HepG2 (cell line): ENCODE data around the gene LPIN3. TPM values are rescaled to one million over a fixed set of nuclear protein-coding genes. Genes with fewer than 3 reads are reported as not detected.

Experiments
- HNF4A ChIP-seq: sonication (generic); formaldehyde crosslinking; IDR thresholded peaks from 2 replicates; pipeline ENCODE4 v1.4.0; 2020; ENCODE audit warnings: missing genetic modification reagents
- HNRNPUL1 ChIP-seq: fragments of 200-400 bp; formaldehyde crosslinking; IDR thresholded peaks from 2 replicates; pipeline ENCODE4 v1.6.1; 2017; ENCODE audit warnings: low read depth, mild to moderate bottlenecking, low read length, moderate library complexity
- MYC ChIP-seq: sonication (generic); formaldehyde crosslinking; IDR thresholded peaks from 2 replicates; pipeline ENCODE4 v1.9.0; 2021; ENCODE audit warnings: missing genetic modification reagents, borderline replicate concordance
- PAX8 ChIP-seq: sonication (generic); formaldehyde crosslinking; IDR thresholded peaks from 2 replicates; pipeline ENCODE4 v1.8.0; 2022; ENCODE audit warnings: mild to moderate bottlenecking, missing genetic modification reagents, borderline replicate concordance
- PCBP2 ChIP-seq: fragments of 200-400 bp; formaldehyde crosslinking; optimal IDR thresholded peaks from 2 replicates; pipeline ENCODE3; 2018; ENCODE audit warnings: low read length, low read depth; ENCODE audit not compliant: poor library complexity, severe bottlenecking
- RARG ChIP-seq: sonication (generic); formaldehyde crosslinking; IDR thresholded peaks from 2 replicates; pipeline ENCODE4 v1.4.0; 2020; ENCODE audit warnings: low read depth, mild to moderate bottlenecking, missing genetic modification reagents
- RCOR2 ChIP-seq: IDR thresholded peaks from 2 replicates; pipeline ENCODE4 v1.6.1; 2016; ENCODE audit warnings: missing biosample characterization, missing genetic modification reagents
- SKI ChIP-seq: fragments of 450-650 bp; IDR thresholded peaks from one replicate; pipeline ENCODE4 v1.6.1; 2018; ENCODE audit warnings: mild to moderate bottlenecking; ENCODE audit not compliant: partially characterized antibody
- SNRNP70 ChIP-seq: fragments of 200-400 bp; formaldehyde crosslinking; IDR thresholded peaks from 2 replicates; pipeline ENCODE4 v1.6.1; 2017; ENCODE audit warnings: mild to moderate bottlenecking, low read depth, low read length, moderate library complexity
- ZNF350 ChIP-seq: sonication (generic); formaldehyde crosslinking; IDR thresholded peaks from 2 replicates; pipeline ENCODE4 v1.4.0; 2020; ENCODE audit warnings: mild to moderate bottlenecking, low read depth, missing genetic modification reagents, borderline replicate concordance
- ZNF550 ChIP-seq: sonication (generic); formaldehyde crosslinking; IDR thresholded peaks from 2 replicates; pipeline ENCODE4 v1.4.0; 2020; ENCODE audit warnings: mild to moderate bottlenecking, missing genetic modification reagents, borderline replicate concordance
- ZNF562 ChIP-seq: sonication (generic); formaldehyde crosslinking; IDR thresholded peaks from 2 replicates; pipeline ENCODE4 v1.8.0; 2022; ENCODE audit warnings: missing genetic modification reagents, borderline replicate concordance
- ZNF646 ChIP-seq: sonication (generic); formaldehyde crosslinking; IDR thresholded peaks from 2 replicates; pipeline ENCODE4 v1.9.0; 2021; ENCODE audit warnings: mild to moderate bottlenecking, missing genetic modification reagents
- polyA plus RNA-seq, 8 experiments: library from polyadenylated mRNA; depleted of rRNA in 3 of 8; stranded (reverse) in 7 of 8; unstranded in 1 of 8; fragments of >200 nt; fragmentation: Illumina TruSeq in 4 of 8; extraction: Trizol in 4 of 8; gene quantifications; 2 replicates each; pipeline versions ENCODE4 v1.2.1 to v1.2.3, GENCODE V29; 2011 to 2016; ENCODE audit warnings: low read depth in 4 of 8, missing spikeins in 1 of 8, mixed read lengths in 1 of 8; ENCODE audit not compliant: insufficient read depth in 1 of 8
- total RNA-seq, 5 experiments: library from RNA; depleted of rRNA; stranded (reverse); fragments of >200 nt; fragmentation: Illumina TruSeq; extraction: Trizol; gene quantifications; 2 replicates each; pipeline ENCODE4 v1.2.3, GENCODE V29; 2016; ENCODE audit warnings: low read depth in 1 of 5
- TF ChIP-seq, protein P1 (sequence below): sonication (generic); formaldehyde crosslinking; IDR thresholded peaks from 2 replicates; pipeline ENCODE4 v1.4.0; 2020; ENCODE audit warnings: mild to moderate bottlenecking, missing genetic modification reagents, borderline replicate concordance
- TF ChIP-seq, protein P2 (sequence below): sonication (generic); formaldehyde crosslinking; IDR thresholded peaks from 2 replicates; pipeline ENCODE4 v1.4.0; 2020; ENCODE audit warnings: missing genetic modification reagents

The LPIN3 gene
- total and polyA plus RNA-seq, 2 of the 13 experiments (the other 11 are each of a cell fraction or from before 2014, with no cell fraction given), result 14.2 to 28.6 TPM

GRCh38 chr20:41340327-41341055 is at the start of gene LPIN3 (continued):
- TF ChIP-seq ZNF646 (0 out of 2 replicates have a peak, but pooled peaks have one; percentile 40), PCBP2 (no peak), HNRNPUL1 (no peak), PAX8 (CRISPR knock-in tag) (no peak; the same call in 1 of the 2 replicates), SNRNP70 (no peak), MYC (CRISPR knock-in tag) (peak; percentile 72; the same call in 1 of the 2 replicates), ZNF562 (CRISPR knock-in tag) (no peak), ZNF550 (peak; percentile 9; the same call in 1 of the 2 replicates), SKI (peak; percentile 2), ZNF350 (CRISPR knock-in tag) (peak; percentile 81), RARG (no peak), HNF4A (peak; percentile 79), RCOR2 (CRISPR knock-in tag) (no peak)
- TF ChIP-seq, protein P1, sequence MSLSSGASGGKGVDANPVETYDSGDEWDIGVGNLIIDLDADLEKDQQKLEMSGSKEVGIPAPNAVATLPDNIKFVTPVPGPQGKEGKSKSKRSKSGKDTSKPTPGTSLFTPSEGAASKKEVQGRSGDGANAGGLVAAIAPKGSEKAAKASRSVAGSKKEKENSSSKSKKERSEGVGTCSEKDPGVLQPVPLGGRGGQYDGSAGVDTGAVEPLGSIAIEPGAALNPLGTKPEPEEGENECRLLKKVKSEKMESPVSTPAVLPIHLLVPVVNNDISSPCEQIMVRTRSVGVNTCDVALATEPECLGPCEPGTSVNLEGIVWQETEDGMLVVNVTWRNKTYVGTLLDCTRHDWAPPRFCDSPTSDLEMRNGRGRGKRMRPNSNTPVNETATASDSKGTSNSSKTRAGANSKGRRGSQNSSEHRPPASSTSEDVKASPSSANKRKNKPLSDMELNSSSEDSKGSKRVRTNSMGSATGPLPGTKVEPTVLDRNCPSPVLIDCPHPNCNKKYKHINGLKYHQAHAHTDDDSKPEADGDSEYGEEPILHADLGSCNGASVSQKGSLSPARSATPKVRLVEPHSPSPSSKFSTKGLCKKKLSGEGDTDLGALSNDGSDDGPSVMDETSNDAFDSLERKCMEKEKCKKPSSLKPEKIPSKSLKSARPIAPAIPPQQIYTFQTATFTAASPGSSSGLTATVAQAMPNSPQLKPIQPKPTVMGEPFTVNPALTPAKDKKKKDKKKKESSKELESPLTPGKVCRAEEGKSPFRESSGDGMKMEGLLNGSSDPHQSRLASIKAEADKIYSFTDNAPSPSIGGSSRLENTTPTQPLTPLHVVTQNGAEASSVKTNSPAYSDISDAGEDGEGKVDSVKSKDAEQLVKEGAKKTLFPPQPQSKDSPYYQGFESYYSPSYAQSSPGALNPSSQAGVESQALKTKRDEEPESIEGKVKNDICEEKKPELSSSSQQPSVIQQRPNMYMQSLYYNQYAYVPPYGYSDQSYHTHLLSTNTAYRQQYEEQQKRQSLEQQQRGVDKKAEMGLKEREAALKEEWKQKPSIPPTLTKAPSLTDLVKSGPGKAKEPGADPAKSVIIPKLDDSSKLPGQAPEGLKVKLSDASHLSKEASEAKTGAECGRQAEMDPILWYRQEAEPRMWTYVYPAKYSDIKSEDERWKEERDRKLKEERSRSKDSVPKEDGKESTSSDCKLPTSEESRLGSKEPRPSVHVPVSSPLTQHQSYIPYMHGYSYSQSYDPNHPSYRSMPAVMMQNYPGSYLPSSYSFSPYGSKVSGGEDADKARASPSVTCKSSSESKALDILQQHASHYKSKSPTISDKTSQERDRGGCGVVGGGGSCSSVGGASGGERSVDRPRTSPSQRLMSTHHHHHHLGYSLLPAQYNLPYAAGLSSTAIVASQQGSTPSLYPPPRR (CRISPR knock-in tag), result peak; percentile 1; the same call in 1 of the 2 replicates
- TF ChIP-seq, protein P2, sequence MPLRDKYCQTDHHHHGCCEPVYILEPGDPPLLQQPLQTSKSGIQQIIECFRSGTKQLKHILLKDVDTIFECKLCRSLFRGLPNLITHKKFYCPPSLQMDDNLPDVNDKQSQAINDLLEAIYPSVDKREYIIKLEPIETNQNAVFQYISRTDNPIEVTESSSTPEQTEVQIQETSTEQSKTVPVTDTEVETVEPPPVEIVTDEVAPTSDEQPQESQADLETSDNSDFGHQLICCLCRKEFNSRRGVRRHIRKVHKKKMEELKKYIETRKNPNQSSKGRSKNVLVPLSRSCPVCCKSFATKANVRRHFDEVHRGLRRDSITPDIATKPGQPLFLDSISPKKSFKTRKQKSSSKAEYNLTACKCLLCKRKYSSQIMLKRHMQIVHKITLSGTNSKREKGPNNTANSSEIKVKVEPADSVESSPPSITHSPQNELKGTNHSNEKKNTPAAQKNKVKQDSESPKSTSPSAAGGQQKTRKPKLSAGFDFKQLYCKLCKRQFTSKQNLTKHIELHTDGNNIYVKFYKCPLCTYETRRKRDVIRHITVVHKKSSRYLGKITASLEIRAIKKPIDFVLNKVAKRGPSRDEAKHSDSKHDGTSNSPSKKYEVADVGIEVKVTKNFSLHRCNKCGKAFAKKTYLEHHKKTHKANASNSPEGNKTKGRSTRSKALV (CRISPR knock-in tag), result no peak
